HepG2 (cell line): Measurements from ENCODE around the gene THADA. TPM values are rescaled to one million over a fixed set of nuclear protein-coding genes. Genes with fewer than 3 reads are reported as not detected.

Experiments used
- ARNT ChIP-seq: fragments of 450-650 bp; IDR thresholded peaks from 2 replicates; pipeline ENCODE4 v1.6.1; 2017
- CBX5 ChIP-seq: sonication (generic); formaldehyde crosslinking; IDR thresholded peaks from 2 replicates; pipeline ENCODE4 v1.4.0; 2020; ENCODE audit warnings: missing genetic modification reagents, borderline replicate concordance
- CC2D1A ChIP-seq: sonication (generic); formaldehyde crosslinking; IDR thresholded peaks from 2 replicates; pipeline ENCODE4 v1.8.1; 2023; ENCODE audit warnings: mild to moderate bottlenecking, missing genetic modification reagents
- HNF1A ChIP-seq, 2 experiments: sonication (generic) in 1 of 2; formaldehyde crosslinking in 1 of 2; IDR thresholded peaks; 2 replicates each; pipeline versions ENCODE4 v1.4.0 to v1.6.1; 2016 to 2020; ENCODE audit warnings: borderline replicate concordance in 1 of 2, low read depth in 1 of 2, mild to moderate bottlenecking in 1 of 2, missing genetic modification reagents in 1 of 2
- MEF2D ChIP-seq: sonication (generic); formaldehyde crosslinking; IDR thresholded peaks from 2 replicates; pipeline ENCODE4 v1.5.1; 2020; ENCODE audit warnings: mild to moderate bottlenecking, missing genetic modification reagents
- PHF20 ChIP-seq: sonication (generic); formaldehyde crosslinking; IDR thresholded peaks from 2 replicates; pipeline ENCODE4 v1.5.0; 2020; ENCODE audit warnings: mild to moderate bottlenecking, missing genetic modification reagents
- ZNF18 ChIP-seq: sonication (generic); formaldehyde crosslinking; IDR thresholded peaks from 2 replicates; pipeline ENCODE4 v1.8.0; 2022; ENCODE audit warnings: mild to moderate bottlenecking, missing genetic modification reagents; ENCODE audit not compliant: insufficient replicate concordance
- ZNF350 ChIP-seq: sonication (generic); formaldehyde crosslinking; IDR thresholded peaks from 2 replicates; pipeline ENCODE4 v1.4.0; 2020; ENCODE audit warnings: mild to moderate bottlenecking, low read depth, missing genetic modification reagents, borderline replicate concordance
- ZNF569 ChIP-seq: sonication (generic); formaldehyde crosslinking; IDR thresholded peaks from 2 replicates; pipeline ENCODE4 v1.5.0; 2020; ENCODE audit warnings: mild to moderate bottlenecking, missing genetic modification reagents, moderate library complexity, borderline replicate concordance
- ZNF619 ChIP-seq: sonication (generic); formaldehyde crosslinking; IDR thresholded peaks from 2 replicates; pipeline ENCODE4 v1.4.0; 2020; ENCODE audit warnings: mild to moderate bottlenecking, missing genetic modification reagents
- ZNF7 ChIP-seq: IDR thresholded peaks from 2 replicates; pipeline ENCODE4 v1.6.1; 2016; ENCODE audit warnings: missing biosample characterization, missing genetic modification reagents
- polyA plus RNA-seq, 8 experiments: library from polyadenylated mRNA; depleted of rRNA in 3 of 8; stranded (reverse) in 7 of 8; unstranded in 1 of 8; fragments of >200 nt; fragmentation: Illumina TruSeq in 4 of 8; extraction: Trizol in 4 of 8; gene quantifications; 2 replicates each; pipeline versions ENCODE4 v1.2.1 to v1.2.3, GENCODE V29; 2011 to 2016; ENCODE audit warnings: low read depth in 4 of 8, missing spikeins in 1 of 8, mixed read lengths in 1 of 8; ENCODE audit not compliant: insufficient read depth in 1 of 8
- total RNA-seq, 5 experiments: library from RNA; depleted of rRNA; stranded (reverse); fragments of >200 nt; fragmentation: Illumina TruSeq; extraction: Trizol; gene quantifications; 2 replicates each; pipeline ENCODE4 v1.2.3, GENCODE V29; 2016; ENCODE audit warnings: low read depth in 1 of 5
- TF ChIP-seq, protein P1 (sequence below): sonication (generic); formaldehyde crosslinking; IDR thresholded peaks from 2 replicates; pipeline ENCODE4 v1.5.0; 2020; ENCODE audit warnings: missing genetic modification reagents, mild to moderate bottlenecking, borderline replicate concordance
- TF ChIP-seq, protein P2 (sequence below): IDR thresholded peaks from 2 replicates; pipeline ENCODE4 v1.6.1; 2018; ENCODE audit warnings: missing genetic modification reagents, mild to moderate bottlenecking, missing compliant biosample characterization
- TF ChIP-seq, protein P3 (sequence below): sonication (generic); formaldehyde crosslinking; IDR thresholded peaks from 2 replicates; pipeline ENCODE4 v1.8.1; 2023; ENCODE audit warnings: mild to moderate bottlenecking, moderate library complexity, missing genetic modification reagents
- TF ChIP-seq, protein P4 (sequence below): sonication (generic); formaldehyde crosslinking; IDR thresholded peaks from 2 replicates; pipeline ENCODE4 v1.5.1; 2020; ENCODE audit warnings: mild to moderate bottlenecking, missing genetic modification reagents, moderate library complexity

Gene THADA
- total and polyA plus RNA-seq, 2 of the 13 experiments (the other 11 are each of a cell fraction or from before 2014, with no cell fraction given) = 12.7 to 21.7 TPM

GRCh38 chr2:43221124-43221762, 374.6 kb downstream of the THADA start (continued):
- TF ChIP-seq HNF1A (IDR thresholded peaks at IDR 0.05; ENCODE audit: low read depth) (no peak), HNF1A (CRISPR knock-in tag; IDR thresholded peaks at IDR 0.05; ENCODE audit: borderline replicate concordance) (0 out of 2 replicates have a peak, but pooled peaks have one; percentile 1), ARNT (no peak), ZNF619 (no peak), MEF2D (CRISPR knock-in tag) (no peak), ZNF7 (CRISPR knock-in tag) (no peak), CC2D1A (CRISPR knock-in tag) (no peak), ZNF569 (CRISPR knock-in tag) (no peak), CBX5 (CRISPR knock-in tag) (0 out of 2 replicates have a peak, but pooled peaks have one; percentile 9), ZNF18 (CRISPR knock-in tag) (peak; percentile 34), PHF20 (no peak), ZNF350 (CRISPR knock-in tag) (no peak)
- TF ChIP-seq, protein P1, sequence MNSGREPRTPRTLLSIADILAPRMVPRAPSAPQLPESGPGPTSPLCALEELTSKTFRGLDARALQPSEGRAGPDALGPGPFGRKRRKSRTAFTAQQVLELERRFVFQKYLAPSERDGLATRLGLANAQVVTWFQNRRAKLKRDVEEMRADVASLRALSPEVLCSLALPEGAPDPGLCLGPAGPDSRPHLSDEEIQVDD (CRISPR knock-in tag) = no peak
- TF ChIP-seq, protein P2, sequence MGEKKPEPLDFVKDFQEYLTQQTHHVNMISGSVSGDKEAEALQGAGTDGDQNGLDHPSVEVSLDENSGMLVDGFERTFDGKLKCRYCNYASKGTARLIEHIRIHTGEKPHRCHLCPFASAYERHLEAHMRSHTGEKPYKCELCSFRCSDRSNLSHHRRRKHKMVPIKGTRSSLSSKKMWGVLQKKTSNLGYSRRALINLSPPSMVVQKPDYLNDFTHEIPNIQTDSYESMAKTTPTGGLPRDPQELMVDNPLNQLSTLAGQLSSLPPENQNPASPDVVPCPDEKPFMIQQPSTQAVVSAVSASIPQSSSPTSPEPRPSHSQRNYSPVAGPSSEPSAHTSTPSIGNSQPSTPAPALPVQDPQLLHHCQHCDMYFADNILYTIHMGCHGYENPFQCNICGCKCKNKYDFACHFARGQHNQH (CRISPR knock-in tag) = peak; percentile 35; the same call in 1 of the 2 replicates
- TF ChIP-seq, protein P3, sequence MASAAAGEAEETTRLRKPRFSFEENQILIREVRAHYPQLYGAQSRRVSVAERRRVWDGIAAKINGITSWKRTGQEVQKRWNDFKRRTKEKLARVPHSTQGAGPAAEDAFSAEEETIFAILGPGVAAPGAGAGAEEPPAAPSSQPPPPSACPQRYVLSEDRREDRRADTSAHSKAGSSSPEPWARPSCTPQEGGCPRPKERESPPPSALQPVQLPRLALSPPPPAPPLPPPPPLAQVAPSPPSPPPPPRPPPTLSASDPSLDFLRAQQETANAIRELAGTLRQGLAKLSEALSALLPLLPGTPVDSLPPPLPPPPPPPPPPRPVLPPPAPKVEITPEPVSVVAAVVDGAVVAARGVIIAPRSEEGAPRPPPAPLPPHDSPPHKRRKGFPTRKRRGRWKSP (CRISPR knock-in tag) = peak; percentile 51; the same call in 1 of the 2 replicates
- TF ChIP-seq, protein P4, sequence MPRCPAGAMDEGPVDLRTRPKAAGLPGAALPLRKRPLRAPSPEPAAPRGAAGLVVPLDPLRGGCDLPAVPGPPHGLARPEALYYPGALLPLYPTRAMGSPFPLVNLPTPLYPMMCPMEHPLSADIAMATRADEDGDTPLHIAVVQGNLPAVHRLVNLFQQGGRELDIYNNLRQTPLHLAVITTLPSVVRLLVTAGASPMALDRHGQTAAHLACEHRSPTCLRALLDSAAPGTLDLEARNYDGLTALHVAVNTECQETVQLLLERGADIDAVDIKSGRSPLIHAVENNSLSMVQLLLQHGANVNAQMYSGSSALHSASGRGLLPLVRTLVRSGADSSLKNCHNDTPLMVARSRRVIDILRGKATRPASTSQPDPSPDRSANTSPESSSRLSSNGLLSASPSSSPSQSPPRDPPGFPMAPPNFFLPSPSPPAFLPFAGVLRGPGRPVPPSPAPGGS (CRISPR knock-in tag) = peak; percentile 4
